Breast epithelium (tissue), 3 donors: ENCODE results near the gene STEAP1B.

Experiments
- CTCF ChIP-seq, 3 donors: fragments of 450-650 bp; IDR thresholded peaks; one replicate each; pipeline ENCODE4 v1.5.1; 2016 to 2017; ENCODE audit warnings: antibody characterized with exemption in 3 of 3, mild to moderate bottlenecking in 3 of 3, moderate library complexity in 3 of 3
- POLR2A ChIP-seq: fragments of 450-650 bp; IDR thresholded peaks from one replicate; pipeline ENCODE4 v1.6.1; 2016; ENCODE audit warnings: antibody characterized with exemption, mild to moderate bottlenecking, moderate library complexity
- POLR2AphosphoS5 ChIP-seq, 3 donors: sonication (generic); formaldehyde crosslinking; IDR thresholded peaks; one replicate each; pipeline ENCODE4 v1.6.1; 2017; ENCODE audit warnings: antibody characterized with exemption in 3 of 3

GRCh38 chr7:22373388-22373787 is 126.6 kb downstream of the STEAP1B start:
- TF ChIP-seq POLR2AphosphoS5 (IDR thresholded peaks at IDR 0.05), result no peak
- TF ChIP-seq CTCF (IDR thresholded peaks at IDR 0.05), result no peak
- TF ChIP-seq POLR2A, result no peak
